PC-9 (cell line): Measurements from ENCODE around the gene ROBO4. TPM values are rescaled to one million over a fixed set of nuclear protein-coding genes. Genes with fewer than 3 reads are reported as not detected.

ENCODE experiments used
- BruUV-seq: library from RNA; stranded (reverse); fragments of 400-500 nt; replicated peaks from 2 replicates; lab custom pipeline; 2021; lab: Mats Ljungman, UMichigan
- CTCF ChIA-PET: fragments of 300-600 bp; sonication (Branson Sonifier 250); formaldehyde crosslinking; loops from one replicate; lab custom pipeline; 2022; ENCODE audit warnings: antibody characterized with exemption; lab: Charles Lee
- POLR2A ChIA-PET: fragments of 300-600 bp; sonication (Branson Sonifier 250); formaldehyde crosslinking; loops from one replicate; lab custom pipeline; 2022; ENCODE audit warnings: antibody characterized with exemption; ENCODE audit not compliant: unreplicated experiment; lab: Charles Lee
- DNase-seq, 2 experiments: peaks; one replicate each; pipeline versions ENCODE4 v3.0.0 to v3.0.0-alpha.2; 2015 to 2022; ENCODE audit warnings: mixed read lengths in 1 of 2
- H2AFZ ChIP-seq: fragments of 200-600 bp; sonication (generic); 2 replicates; pipeline ENCODE4 v1.8.1; 2017; ENCODE audit warnings: antibody characterized with exemption
- H3F3A ChIP-seq: fragments of 200-600 bp; sonication (generic); 2 replicates; pipeline ENCODE4 v1.8.1; 2017; ENCODE audit warnings: antibody characterized with exemption, mild to moderate bottlenecking, low read depth; ENCODE audit not compliant: insufficient read depth
- H3K27ac ChIP-seq: fragments of 200-600 bp; sonication (generic); 2 replicates; pipeline ENCODE4 v1.6.1; 2016; ENCODE audit warnings: mixed run types
- H3K27me3 ChIP-seq: fragments of 200-600 bp; sonication (generic); 2 replicates; pipeline ENCODE4 v1.6.1; 2016; ENCODE audit warnings: low read depth, mixed run types; ENCODE audit not compliant: insufficient read depth
- H3K36me3 ChIP-seq: fragments of 200-600 bp; sonication (generic); 2 replicates; pipeline ENCODE4 v1.6.1; 2016; ENCODE audit warnings: low read depth, mixed run types
- H3K4me1 ChIP-seq: fragments of 200-600 bp; sonication (generic); replicated peaks from 2 replicates; pipeline ENCODE4 v1.6.1; 2016; ENCODE audit warnings: mixed run types; ENCODE audit not compliant: insufficient read depth
- H3K4me2 ChIP-seq: fragments of 200-600 bp; sonication (generic); 2 replicates; pipeline ENCODE4 v1.6.1; 2017; ENCODE audit warnings: mixed run types
- H3K4me3 ChIP-seq: fragments of 200-600 bp; sonication (generic); 2 replicates; pipeline ENCODE4 v1.6.1; 2016; ENCODE audit warnings: mixed run types
- H3K79me2 ChIP-seq: fragments of 200-600 bp; sonication (generic); 2 replicates; pipeline ENCODE4 v1.6.1; 2017; ENCODE audit warnings: low read depth, mixed run types
- H3K9me2 ChIP-seq: fragments of 200-600 bp; sonication (generic); 2 replicates; pipeline ENCODE4 v1.8.1; 2017; ENCODE audit warnings: mild to moderate bottlenecking; ENCODE audit not compliant: insufficient read depth
- H3K9me3 ChIP-seq: fragments of 200-600 bp; sonication (generic); 2 replicates; pipeline ENCODE4 v1.8.1; 2016; ENCODE audit warnings: low read depth; ENCODE audit not compliant: insufficient read depth
- H4K20me1 ChIP-seq: fragments of 200-600 bp; sonication (generic); 2 replicates; pipeline ENCODE4 v1.8.1; 2017; ENCODE audit not compliant: insufficient read depth
- EZH2 ChIP-seq: fragments of 200-600 bp; sonication (generic); IDR thresholded peaks from 2 replicates; pipeline ENCODE4 v1.8.0; 2017; ENCODE audit warnings: antibody characterized with exemption, low read depth
- intact Hi-C: fragments of 100-400 bp; cut with micrococcal nuclease; formaldehyde crosslinking; loops from one replicate; pipeline ENCODE4 v1.10.0; 2022; ENCODE audit not compliant: unreplicated experiment
- total RNA-seq: library from RNA; stranded (reverse); gene quantifications from 2 replicates; pipeline ENCODE4 v1.2.3, GENCODE V29; 2021
- TF ChIP-seq, protein P1 (sequence below): fragments of 200-600 bp; sonication (generic); conservative IDR thresholded peaks from 2 replicates; pipeline ENCODE4 v1.6.1; 2017; ENCODE audit warnings: mixed run types, antibody characterized with exemption, mild to moderate bottlenecking, moderate library complexity

Gene ROBO4
- total RNA-seq, 1 experiment from 2014 or later, result not detected

- intact Hi-C loops, result no loop called here
- POLR2A ChIA-PET, result no interaction called here
- H4K20me1 ChIP-seq, result no peaks in the 10 kb centered on the region
- TF ChIP-seq, protein P1, sequence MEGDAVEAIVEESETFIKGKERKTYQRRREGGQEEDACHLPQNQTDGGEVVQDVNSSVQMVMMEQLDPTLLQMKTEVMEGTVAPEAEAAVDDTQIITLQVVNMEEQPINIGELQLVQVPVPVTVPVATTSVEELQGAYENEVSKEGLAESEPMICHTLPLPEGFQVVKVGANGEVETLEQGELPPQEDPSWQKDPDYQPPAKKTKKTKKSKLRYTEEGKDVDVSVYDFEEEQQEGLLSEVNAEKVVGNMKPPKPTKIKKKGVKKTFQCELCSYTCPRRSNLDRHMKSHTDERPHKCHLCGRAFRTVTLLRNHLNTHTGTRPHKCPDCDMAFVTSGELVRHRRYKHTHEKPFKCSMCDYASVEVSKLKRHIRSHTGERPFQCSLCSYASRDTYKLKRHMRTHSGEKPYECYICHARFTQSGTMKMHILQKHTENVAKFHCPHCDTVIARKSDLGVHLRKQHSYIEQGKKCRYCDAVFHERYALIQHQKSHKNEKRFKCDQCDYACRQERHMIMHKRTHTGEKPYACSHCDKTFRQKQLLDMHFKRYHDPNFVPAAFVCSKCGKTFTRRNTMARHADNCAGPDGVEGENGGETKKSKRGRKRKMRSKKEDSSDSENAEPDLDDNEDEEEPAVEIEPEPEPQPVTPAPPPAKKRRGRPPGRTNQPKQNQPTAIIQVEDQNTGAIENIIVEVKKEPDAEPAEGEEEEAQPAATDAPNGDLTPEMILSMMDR, result no peak
- TF ChIP-seq EZH2, result no peak
- peaks cover 16% of the 10 kb centered on the region; the same call in 1 of the 2 replicates for H3F3A ChIP-seq
- no peaks in the 10 kb centered on the region for H3K27me3 ChIP-seq
- DNase-seq, result no peak
- H3K9me2 ChIP-seq, result no peaks in the 10 kb centered on the region
- H3K4me1 ChIP-seq, result peaks cover 34% of the 10 kb centered on the region
- CTCF ChIA-PET, result no interaction called here
- no peaks in the 10 kb centered on the region for H3K36me3 ChIP-seq
- H3K79me2 ChIP-seq, result no peaks in the 10 kb centered on the region
- H2AFZ ChIP-seq, result no peak overlapping the region
- H3K4me2 ChIP-seq, result no peak overlapping the region
- BruUV-seq, result no TSS peak
- no peaks in the 10 kb centered on the region for H3K9me3 ChIP-seq
- H3K27ac ChIP-seq, result no peak overlapping the region
- H3K4me3 ChIP-seq, result no peak overlapping the region
Measured at GRCh38 chr11:124902616-124903015, 5.0 kb upstream of the ROBO4 start.

DNA sequence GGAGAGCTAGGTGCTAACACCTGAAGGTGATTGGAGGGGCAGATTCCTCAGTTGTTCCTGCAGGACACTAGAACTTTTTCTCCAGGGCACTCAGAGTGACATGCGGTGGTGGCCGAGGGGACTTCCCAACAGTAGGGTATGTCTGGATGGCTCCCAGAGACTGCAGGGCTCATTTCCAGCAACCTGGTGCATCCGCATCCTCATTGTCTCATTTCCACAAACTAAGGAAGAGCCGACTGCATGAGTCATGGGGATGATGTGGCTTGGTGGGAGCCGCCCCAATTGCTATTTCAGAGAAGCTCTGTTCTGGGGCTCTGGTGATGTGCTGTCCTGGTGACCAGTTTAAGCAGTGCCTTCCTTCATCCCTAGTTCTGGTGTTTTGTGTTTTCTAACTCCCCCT lies 2.8 kb upstream of the ROBO4 start:
- no TSS peak for BruUV-seq
- H3K27ac ChIP-seq, result peak overlapping the region; percentile 41
- intact Hi-C loops, result no loop called here
- H3K36me3 ChIP-seq, result no peaks in the 10 kb centered on the region
- no peak overlapping the region for H2AFZ ChIP-seq
- peaks cover 34% of the 10 kb centered on the region for H3K4me1 ChIP-seq
- TF ChIP-seq, protein P1, result no peak
- no peak for TF ChIP-seq EZH2
- H3K9me3 ChIP-seq, result no peaks in the 10 kb centered on the region
- CTCF ChIA-PET, result no interaction called here
- H3F3A ChIP-seq, result peaks cover 16% of the 10 kb centered on the region; the same call in 1 of the 2 replicates
- H3K79me2 ChIP-seq, result no peaks in the 10 kb centered on the region
- no peaks in the 10 kb centered on the region for H3K27me3 ChIP-seq
- H3K9me2 ChIP-seq, result no peaks in the 10 kb centered on the region
- H4K20me1 ChIP-seq, result no peaks in the 10 kb centered on the region
- DNase-seq, result peak; percentile 42 to 51
- peak overlapping the region; percentile 43 for H3K4me2 ChIP-seq
- POLR2A ChIA-PET, result interaction anchor here (0.8 kb wide), 1 partner anchor 278 kb away, joined by 5 read pairs; no protein-coding TSS in a partner anchor
- no peak overlapping the region for H3K4me3 ChIP-seq

- Histone ChIP-seq H3K4me3 (no peak overlapping the region), H3K9me2 (no peaks in the 10 kb centered on the region), H3K9me3 (no peaks in the 10 kb centered on the region), H3K27ac (peak overlapping the region; percentile 36), H4K20me1 (no peaks in the 10 kb centered on the region), H3K79me2 (no peaks in the 10 kb centered on the region), H3K27me3 (no peaks in the 10 kb centered on the region), H3K4me2 (peak overlapping the region; percentile 43; the same call in 1 of the 2 replicates), H2AFZ (no peak overlapping the region), H3K4me1 (peaks cover 34% of the 10 kb centered on the region), H3F3A (peaks cover 16% of the 10 kb centered on the region; the same call in 1 of the 2 replicates), H3K36me3 (no peaks in the 10 kb centered on the region)
- no TSS peak for BruUV-seq
- POLR2A ChIA-PET, result no interaction called here
- CTCF ChIA-PET, result no interaction called here
- TF ChIP-seq, protein P1, result no peak
- TF ChIP-seq EZH2, result no peak
- intact Hi-C loops, result no loop called here
- DNase-seq, result no peak
Measured at GRCh38 chr11:124899383-124900145, 1.9 kb upstream of the ROBO4 start.
